ENCODE measurements around the gene COL15A1. TPM values are rescaled to one million over a fixed set of nuclear protein-coding genes. Genes with fewer than 3 reads are reported as not detected.

The COL15A1 gene
- total RNA-seq, 4 donors from 2014 or later: 20.7 to 98.5 (median 55.0) TPM

DNA sequence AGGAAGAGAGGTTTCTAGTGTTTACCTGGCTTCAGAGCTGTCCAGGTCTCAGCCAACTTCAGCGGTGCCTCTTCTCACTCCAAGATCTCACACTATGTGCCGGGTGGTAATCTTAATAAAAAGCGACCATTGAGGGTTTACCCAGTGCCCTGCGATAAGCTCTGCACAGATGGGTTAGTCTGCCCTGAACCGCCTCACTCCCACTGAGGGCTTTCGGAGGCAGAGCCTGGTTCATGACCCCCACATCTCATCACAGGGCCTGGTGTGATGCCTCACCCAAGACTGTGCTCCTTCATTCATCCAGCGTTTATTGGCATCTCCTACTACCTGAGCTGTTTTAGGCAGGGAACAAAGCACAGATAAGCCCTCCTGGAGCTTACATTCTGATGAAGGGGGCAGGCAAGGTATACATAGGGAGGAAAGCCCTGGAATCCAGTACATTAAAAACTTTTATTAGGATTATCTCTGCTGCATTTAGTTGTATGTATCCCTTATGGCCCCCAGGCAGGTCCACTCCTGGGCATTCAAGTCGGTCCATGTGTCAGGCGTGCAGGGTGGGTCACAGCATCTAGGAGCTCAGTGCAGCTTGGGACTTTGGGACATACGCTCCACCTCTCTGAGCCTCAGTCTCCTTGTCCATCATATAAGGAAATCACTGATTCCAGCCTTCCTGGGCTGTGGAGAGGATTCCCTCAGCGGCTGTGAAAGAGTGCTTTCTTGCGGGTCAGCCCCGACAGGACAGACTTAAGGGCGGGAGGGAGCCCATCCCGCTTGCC is 613 bp upstream of the COL15A1 start:
- TF ChIP-seq, protein P1, sequence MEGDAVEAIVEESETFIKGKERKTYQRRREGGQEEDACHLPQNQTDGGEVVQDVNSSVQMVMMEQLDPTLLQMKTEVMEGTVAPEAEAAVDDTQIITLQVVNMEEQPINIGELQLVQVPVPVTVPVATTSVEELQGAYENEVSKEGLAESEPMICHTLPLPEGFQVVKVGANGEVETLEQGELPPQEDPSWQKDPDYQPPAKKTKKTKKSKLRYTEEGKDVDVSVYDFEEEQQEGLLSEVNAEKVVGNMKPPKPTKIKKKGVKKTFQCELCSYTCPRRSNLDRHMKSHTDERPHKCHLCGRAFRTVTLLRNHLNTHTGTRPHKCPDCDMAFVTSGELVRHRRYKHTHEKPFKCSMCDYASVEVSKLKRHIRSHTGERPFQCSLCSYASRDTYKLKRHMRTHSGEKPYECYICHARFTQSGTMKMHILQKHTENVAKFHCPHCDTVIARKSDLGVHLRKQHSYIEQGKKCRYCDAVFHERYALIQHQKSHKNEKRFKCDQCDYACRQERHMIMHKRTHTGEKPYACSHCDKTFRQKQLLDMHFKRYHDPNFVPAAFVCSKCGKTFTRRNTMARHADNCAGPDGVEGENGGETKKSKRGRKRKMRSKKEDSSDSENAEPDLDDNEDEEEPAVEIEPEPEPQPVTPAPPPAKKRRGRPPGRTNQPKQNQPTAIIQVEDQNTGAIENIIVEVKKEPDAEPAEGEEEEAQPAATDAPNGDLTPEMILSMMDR (IDR thresholded peaks at IDR 0.05): no peak
- DNase-seq (ENCODE audit: low spot score) (no peak), ATAC-seq (ENCODE audit: low FRiP score) (peak; percentile 4)

GRCh38 chr9:98944057-98944733 is 488 bp downstream of the COL15A1 start:
- TF ChIP-seq, protein P1 (IDR thresholded peaks at IDR 0.05): no peak
- DNase-seq (ENCODE audit: low spot score) (no peak), ATAC-seq (ENCODE audit: low FRiP score) (peak; percentile 20)

- ATAC-seq (ENCODE audit: low FRiP score): no peak
- TF ChIP-seq, protein P1 (IDR thresholded peaks at IDR 0.05): no peak
- DNase-seq (ENCODE audit: low spot score): no peak
Observed at GRCh38 chr9:98944734-98945074, 997 bp downstream of the COL15A1 start.

- DNase-seq (ENCODE audit: low spot score) (no peak), ATAC-seq (ENCODE audit: low FRiP score) (no peak)
- TF ChIP-seq, protein P1 (IDR thresholded peaks at IDR 0.05): no peak
Observed at GRCh38 chr9:98949565-98949964, 5.9 kb downstream of the COL15A1 start.

- ATAC-seq (ENCODE audit: low FRiP score) (no peak), DNase-seq (ENCODE audit: low spot score) (no peak)
- TF ChIP-seq, protein P1 (IDR thresholded peaks at IDR 0.05): no peak
Observed at GRCh38 chr9:98950262-98950661, 6.6 kb downstream of the COL15A1 start.

DNA sequence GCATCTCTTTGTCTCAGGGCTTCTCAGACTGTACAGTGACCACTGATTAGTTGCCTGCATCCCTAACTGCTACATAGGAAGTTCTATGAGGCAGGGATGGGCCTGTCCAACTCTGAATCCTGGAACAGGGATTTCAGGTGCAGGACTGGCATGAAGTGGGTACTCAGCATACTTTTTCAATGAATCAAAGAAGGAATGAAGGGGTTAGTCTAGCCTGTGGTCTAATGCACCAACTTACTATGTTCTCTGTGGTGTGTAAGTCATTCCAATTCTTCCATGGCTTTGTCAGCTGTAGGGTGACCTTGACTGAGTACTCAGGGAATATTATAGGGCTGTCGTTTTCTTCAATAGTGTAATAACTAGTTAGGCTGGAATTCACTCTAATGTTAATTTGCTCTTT is 8.3 kb downstream of the COL15A1 start:
- no peak for ATAC-seq (ENCODE audit: low FRiP score)
- TF ChIP-seq, protein P1 (IDR thresholded peaks at IDR 0.05): no peak
- DNase-seq (ENCODE audit: low spot score): no peak
